Caki2 (cell line): ENCODE measurements around the gene RBMS1. TPM values are rescaled to one million over a fixed set of nuclear protein-coding genes. Genes with fewer than 3 reads are reported as not detected.
"Not testable (repeated sequence)": the region's sequence is repeated elsewhere in the genome, so short reads cannot be mapped to it uniquely, and the experiment has no call there.

Source experiments
- DNase-seq: peaks from one replicate; pipeline ENCODE4 v3.0.0-alpha.2; 2015; ENCODE audit warnings: low read depth
- in situ Hi-C: cut with HindIII; loops from 2 replicates; pipeline ENCODE4 v1.10.0; 2016; ENCODE audit warnings: low sequenced_read_pairs, low pct_unique_long_range_greater_than_20kb, mixed read lengths
- total RNA-seq: library from RNA; depleted of rRNA; stranded (reverse); fragments of >200 nt; shearing (Covaris generic); gene quantifications from 2 replicates; pipeline ENCODE4 v1.2.3, GENCODE V29; 2014; ENCODE audit warnings: low replicate concordance

RBMS1 gene
- total RNA-seq, 1 experiment from 2014 or later = 79.7 TPM

DNA sequence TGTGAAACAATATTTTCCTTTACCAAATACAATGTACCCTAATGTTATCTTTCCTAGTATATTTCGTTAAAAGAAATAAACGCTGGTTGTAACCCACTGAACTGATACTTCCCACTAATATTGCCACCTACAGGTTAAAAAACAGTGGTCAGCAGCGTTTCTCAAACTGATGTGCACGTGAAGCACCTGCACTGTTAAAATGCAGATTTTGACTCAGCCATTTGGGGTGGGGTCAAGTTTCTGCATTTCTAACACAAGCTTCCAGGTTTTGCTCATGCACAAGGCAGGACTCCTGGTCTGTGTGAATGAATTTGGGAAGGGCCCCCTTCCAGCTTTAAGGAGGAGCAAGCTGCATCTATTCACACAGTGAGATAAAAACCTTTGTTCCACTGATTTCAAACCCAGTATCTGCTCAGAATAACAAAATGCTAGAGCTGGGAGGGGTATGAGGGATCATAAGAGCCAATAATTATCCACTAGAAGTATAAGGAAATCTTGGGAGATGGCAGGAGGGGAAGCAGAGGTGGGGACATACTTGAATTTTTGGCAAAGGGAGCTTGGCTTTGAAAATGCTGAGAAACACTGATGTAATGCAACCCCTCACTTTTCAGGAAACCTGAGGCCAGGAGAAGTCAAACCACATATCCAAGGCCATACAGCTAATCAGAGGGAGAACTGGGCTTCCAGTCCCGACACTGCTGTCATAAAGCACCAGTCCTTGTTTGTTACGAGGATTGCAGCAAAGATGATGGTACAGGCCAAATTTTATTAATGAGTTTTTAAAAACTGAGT is 116.2 kb downstream of the RBMS1 start:
- no peak for DNase-seq
- in situ Hi-C loops = no loop called here

DNA sequence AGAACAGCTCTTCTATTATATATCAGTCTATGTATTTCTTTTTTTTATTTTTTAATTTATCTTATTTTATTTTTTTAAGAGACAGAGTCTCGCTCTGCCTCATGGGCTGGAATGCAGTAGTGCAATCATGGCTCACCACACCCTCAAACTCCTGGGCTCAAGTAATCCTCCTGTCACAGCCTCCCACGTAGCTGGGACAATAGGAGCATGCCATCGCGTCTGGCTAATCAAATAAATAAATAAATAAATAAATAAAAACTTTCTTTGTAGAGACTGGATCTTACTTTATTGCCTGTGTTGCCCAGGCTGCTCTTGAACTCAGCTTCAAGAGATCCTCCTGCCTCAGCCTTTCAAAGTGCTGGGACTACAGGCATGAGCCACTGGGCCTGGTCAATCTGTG is 117.0 kb downstream of the RBMS1 start:
- DNase-seq = no peak
- in situ Hi-C loops = no loop called here

GRCh38 chr2:160375802-160376469 is 117.7 kb downstream of the RBMS1 start:
- in situ Hi-C loops = no loop called here
- DNase-seq = no peak

GRCh38 chr2:160375037-160375436 is 118.6 kb downstream of the RBMS1 start:
- in situ Hi-C loops = no loop called here
- no peak for DNase-seq

DNA sequence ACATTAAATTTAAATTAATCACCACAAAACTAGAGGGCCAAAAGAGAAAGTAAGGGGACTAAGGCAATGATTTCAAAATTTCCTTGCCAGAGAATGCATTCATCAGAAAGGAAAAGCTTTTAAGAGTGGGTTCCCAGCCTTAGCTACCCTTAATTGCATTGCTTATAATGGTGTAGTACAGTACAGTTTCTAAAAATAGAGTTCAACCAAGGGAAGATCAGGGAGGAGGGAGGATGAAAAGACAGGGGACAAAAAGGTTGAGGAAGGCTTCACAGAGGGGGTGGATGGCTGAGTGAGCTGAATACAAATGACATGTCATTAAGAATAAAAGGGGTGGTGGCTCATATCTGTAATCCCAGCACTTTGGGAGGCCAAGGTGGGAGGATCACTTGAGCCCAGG is 119.9 kb downstream of the RBMS1 start:
- in situ Hi-C loops = no loop called here
- no peak for DNase-seq

DNA sequence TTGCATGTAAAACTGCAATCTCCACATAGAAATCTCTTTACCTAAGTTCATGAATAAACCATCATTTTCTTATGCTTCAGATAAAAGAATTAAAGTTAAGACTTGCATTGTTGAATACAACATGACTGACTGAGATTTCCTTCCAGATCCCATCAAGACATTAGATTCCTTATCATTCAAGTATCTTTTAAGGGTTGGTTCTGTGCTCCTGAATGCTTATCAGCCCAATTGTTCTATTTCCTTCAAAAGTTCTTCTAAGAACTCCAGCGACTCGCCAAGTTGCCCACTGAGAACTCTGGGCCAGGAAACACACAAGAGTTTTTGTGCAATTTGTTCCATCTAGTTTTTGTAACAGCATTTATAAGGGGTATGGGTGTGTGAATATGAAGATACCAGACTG is 120.3 kb downstream of the RBMS1 start:
- no peak for DNase-seq
- in situ Hi-C loops = no loop called here

DNA sequence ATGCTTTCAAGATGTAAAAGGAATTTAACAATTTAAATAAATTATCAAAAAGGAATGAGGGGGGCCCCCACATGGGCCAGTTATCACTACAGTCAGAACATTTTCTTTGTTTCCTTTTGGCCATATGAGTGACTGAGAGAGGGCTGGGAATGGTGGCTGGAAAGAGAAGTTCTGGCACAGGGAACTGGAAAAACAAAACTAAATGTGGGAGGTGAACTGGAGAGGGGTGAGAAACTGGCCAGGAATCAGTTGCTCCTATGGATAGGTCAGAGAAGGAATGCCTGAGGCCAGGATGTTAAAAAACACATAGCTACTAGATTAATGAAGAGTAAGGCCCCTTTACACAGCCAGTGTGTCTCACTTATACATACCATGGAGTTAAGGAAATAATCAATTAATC is 121.0 kb downstream of the RBMS1 start:
- DNase-seq = no peak
- in situ Hi-C loops = no loop called here

GRCh38 chr2:160372010-160372356 is 121.6 kb downstream of the RBMS1 start:
- in situ Hi-C loops = no loop called here

GRCh38 chr2:160371251-160372009 is 122.2 kb downstream of the RBMS1 start:
- no peak for DNase-seq
- in situ Hi-C loops = no loop called here

More at GRCh38 chr2:160372010-160372356, 121.6 kb downstream of the RBMS1 start:
- DNase-seq = no peak

- in situ Hi-C loops = no loop called here
- DNase-seq = peak; percentile 60
These were observed 124.3 kb downstream of the RBMS1 start for GRCh38 chr2:160368988-160369930.

DNA sequence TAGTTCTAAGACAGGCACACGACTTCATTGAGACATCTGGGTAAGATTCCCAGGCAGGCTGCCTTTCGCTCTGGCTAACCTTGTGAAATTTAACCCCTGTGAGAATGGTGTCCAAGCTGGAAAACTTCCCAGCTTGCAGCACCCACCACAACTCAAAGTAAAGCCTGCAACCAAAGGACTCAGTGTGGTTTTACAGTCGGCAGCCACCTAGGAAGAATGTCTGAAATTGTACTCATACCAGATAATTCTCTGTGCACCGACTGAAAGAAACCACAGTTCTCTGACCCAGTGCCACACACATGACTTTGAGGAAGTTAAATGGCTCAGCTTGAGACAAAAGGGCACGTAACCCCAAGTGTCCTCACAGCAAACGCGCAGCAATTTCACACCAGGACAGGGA is 125.7 kb downstream of the RBMS1 start:
- DNase-seq = peak; percentile 73
- in situ Hi-C loops = no loop called here

DNA sequence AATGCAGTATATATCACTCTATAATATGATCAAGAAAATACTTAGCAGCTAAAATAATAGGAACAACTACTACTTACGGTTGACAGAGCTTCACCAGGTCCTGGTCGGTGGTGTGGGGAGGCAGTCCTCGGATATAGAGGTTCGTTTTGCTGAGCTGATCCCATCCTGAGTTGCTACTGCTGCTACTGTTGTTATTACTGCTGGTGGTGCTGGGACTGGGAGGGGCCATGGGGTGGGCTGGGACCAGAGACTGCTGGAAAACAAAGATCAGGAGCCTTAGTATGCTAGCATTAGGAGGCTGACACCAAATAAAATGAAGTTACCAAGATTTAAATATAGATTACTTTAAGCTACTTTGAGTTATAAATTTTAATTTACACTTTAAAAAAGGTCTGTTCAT is 126.5 kb downstream of the RBMS1 start:
- DNase-seq, in situ Hi-C loops: not testable (repeated sequence)

DNA sequence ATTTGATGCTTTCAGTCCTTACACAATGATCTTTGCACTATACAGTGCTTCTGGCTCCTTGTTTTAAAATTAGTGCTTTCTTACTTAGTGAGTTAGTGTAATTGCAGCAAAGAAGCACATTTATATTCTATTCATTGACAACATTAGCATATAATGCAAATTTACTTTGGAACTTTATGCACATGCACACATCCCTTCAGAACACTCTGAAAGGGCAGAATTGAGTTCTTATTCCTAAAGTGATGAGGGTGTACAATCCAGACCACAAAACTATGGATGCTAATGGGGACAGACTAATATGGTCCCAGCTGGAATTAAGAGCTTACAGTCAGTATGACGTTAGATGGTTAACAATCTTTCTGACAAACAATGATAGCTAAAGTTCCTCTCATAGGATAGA is 127.1 kb downstream of the RBMS1 start:
- no peak for DNase-seq
- in situ Hi-C loops = no loop called here

DNA sequence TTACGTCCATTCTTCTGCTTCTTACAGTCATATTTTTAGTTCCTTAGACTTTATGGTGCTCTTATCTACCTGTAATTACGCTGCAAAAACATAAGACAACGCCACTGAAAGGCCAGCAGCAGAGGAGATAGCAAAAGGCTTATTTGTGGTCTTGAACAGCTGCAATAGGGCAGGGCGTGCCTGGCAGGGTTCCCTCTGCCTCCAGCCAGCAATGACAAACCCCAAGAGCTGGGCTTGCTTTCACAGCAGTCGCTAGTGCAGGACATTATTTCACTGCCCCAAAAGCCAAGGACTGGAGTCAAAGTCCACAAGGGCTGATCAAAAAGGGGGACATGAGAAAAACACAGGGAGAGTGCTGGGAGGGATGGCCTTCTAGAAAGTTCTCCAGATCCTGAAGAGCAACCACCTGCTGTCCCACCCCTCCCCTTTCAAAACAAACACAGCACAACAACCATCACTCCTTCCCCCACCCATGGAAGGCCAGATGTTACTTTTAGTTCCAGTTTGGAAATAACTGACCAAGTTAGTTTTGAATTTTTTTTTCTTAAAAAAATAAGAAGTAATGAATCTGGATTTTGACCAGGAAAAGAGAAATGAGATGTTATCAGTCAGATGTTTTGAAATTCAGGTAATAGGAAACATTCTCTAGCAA is 127.8 kb downstream of the RBMS1 start:
- no peak for DNase-seq
- in situ Hi-C loops = no loop called here

GRCh38 chr2:160364364-160364763 is 129.2 kb downstream of the RBMS1 start:
- no peak for DNase-seq
- in situ Hi-C loops = no loop called here

DNA sequence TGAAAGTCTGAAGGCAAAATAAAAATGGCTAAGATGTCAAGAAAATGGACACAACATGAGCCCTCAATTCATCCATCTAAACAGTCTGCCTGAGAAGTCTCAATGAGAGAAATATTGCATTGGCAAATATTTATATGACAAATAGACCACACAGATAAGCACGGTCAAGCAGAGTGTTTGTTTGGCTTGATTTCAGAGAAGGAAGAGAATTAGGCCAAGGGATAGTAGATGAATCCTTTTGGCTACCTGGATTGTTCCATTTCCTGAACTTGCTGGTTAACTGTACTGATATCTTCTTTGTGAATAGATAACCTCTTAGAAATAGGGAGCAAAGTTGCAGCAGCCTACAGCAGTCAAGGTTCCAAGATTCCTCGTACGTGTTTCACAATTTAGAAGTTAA is 129.6 kb downstream of the RBMS1 start:
- in situ Hi-C loops = no loop called here
- DNase-seq = no peak

- in situ Hi-C loops = no loop called here
- no peak for DNase-seq
These were observed 130.6 kb downstream of the RBMS1 start for GRCh38 chr2:160363055-160363454.

DNA sequence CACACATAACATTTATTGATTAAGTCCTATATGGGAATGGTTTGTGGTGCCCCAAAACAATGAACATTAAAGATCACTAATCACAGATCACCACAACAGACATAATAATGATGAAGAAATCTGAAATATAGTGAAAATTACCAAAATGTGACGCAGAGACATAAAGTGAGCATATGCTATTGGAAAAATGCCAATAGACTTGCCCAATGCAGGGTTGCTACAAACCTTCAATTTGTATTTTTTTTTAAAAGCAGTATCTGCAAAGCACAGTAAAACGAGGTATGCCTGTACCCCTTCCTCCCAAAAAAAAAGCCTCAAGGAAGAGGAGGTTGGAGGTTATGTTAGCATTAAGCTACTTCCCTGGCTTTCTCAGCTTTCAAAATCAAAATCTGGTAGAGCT is 131.1 kb downstream of the RBMS1 start:
- DNase-seq = no peak
- in situ Hi-C loops = no loop called here
